ENCODE measurements around the gene CCDC149.

CCDC149 gene

GRCh38 chr4:24923550-24923949 lies 10.7 kb upstream of the CCDC149 start:
- DNase-seq = no peak
- Histone ChIP-seq H3K79me2 (ENCODE audit: control insufficient read depth, insufficient read depth, low read length, poor library complexity) (no peaks in the 10 kb centered on the region), H2BK12ac (ENCODE audit: low read length) (no peak overlapping the region), H3K14ac (ENCODE audit: low read length) (no peak overlapping the region), H2AK5ac (ENCODE audit: low read length) (no peak overlapping the region), H4K8ac (ENCODE audit: low read depth, low read length) (no peak overlapping the region), H2AFZ (ENCODE audit: insufficient read depth, low read length, poor library complexity) (no peak overlapping the region), H3K9ac (ENCODE audit: low read length) (no peak overlapping the region), H3K4me1 (ENCODE audit: control insufficient read depth in 1 of 2, insufficient read depth in 2 of 2, low read length in 2 of 2) (no peaks in the 10 kb centered on the region), H3K79me1 (ENCODE audit: low read length) (no peaks in the 10 kb centered on the region), H3K4ac (ENCODE audit: low read depth, low read length) (no peak overlapping the region), H2BK120ac (ENCODE audit: insufficient read depth, low read length, poor library complexity) (no peak overlapping the region), H3K27me3 (ENCODE audit: insufficient read depth, low read length) (no peaks in the 10 kb centered on the region), H3K36me3 (ENCODE audit: control insufficient read depth in 1 of 2, insufficient read depth in 2 of 2, low read length in 2 of 2) (no peaks in the 10 kb centered on the region), H3K4me2 (ENCODE audit: low read length) (no peak overlapping the region), H4K12ac (ENCODE audit: low read depth, low read length) (no peak overlapping the region), H3K27ac (ENCODE audit: low read depth, low read length) (no peak overlapping the region), H3K4me3 (ENCODE audit: low read depth, low read length) (no peak overlapping the region), H3K23ac (ENCODE audit: low read length) (peak overlapping the region; percentile 62), H3K18ac (ENCODE audit: low read length) (no peak overlapping the region), H4K91ac (ENCODE audit: low read depth, low read length) (no peak overlapping the region), H3K9me3 (ENCODE audit: insufficient read depth, low read depth, low read length) (peaks cover 2% of the 10 kb centered on the region), H2BK5ac (ENCODE audit: low read depth, low read length, poor library complexity) (no peak overlapping the region)
- WGBS (ENCODE audit: extremely low coverage, insufficient coverage, insufficient read length) = no CpG with 5 or more reads among the region's 1 CpG

DNA sequence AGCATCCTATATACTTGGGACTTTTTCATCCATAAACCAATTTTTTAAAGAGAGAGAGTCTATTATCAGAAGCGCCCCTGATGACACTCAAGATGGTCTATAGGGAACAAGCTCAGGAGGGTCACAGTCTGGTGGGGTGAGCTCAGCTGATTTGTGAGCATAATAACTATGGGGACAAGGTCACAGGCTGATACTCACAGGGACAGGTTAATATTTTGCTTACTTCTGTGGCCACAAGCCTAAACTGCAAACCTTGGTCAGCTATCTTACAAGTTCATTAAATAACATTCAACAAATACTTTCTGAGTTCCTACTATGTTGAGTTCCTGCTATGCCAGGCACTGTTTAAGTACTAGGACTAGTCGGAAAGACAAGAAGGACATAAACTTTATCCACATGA lies 10.2 kb upstream of the CCDC149 start:
- no peak overlapping the region for H3K4me2 ChIP-seq (ENCODE audit: low read length)
- H2AFZ ChIP-seq (ENCODE audit: insufficient read depth, low read length, poor library complexity) = no peak overlapping the region
- no peak overlapping the region for H3K14ac ChIP-seq (ENCODE audit: low read length)
- WGBS (ENCODE audit: extremely low coverage, insufficient coverage, insufficient read length) = no CpG with 5 or more reads among the region's 2 CpGs
- H3K27me3 ChIP-seq (ENCODE audit: insufficient read depth, low read length) = no peaks in the 10 kb centered on the region
- H3K79me2 ChIP-seq (ENCODE audit: control insufficient read depth, insufficient read depth, low read length, poor library complexity) = no peaks in the 10 kb centered on the region
- no peak overlapping the region for H4K91ac ChIP-seq (ENCODE audit: low read depth, low read length)
- H4K12ac ChIP-seq (ENCODE audit: low read depth, low read length) = no peak overlapping the region
- H2BK12ac ChIP-seq (ENCODE audit: low read length) = no peak overlapping the region
- no peak overlapping the region for H2BK5ac ChIP-seq (ENCODE audit: low read depth, low read length, poor library complexity)
- peaks cover 2% of the 10 kb centered on the region for H3K9me3 ChIP-seq (ENCODE audit: insufficient read depth, low read depth, low read length)
- H4K8ac ChIP-seq (ENCODE audit: low read depth, low read length) = no peak overlapping the region
- H3K27ac ChIP-seq (ENCODE audit: low read depth, low read length) = no peak overlapping the region
- H2AK5ac ChIP-seq (ENCODE audit: low read length) = no peak overlapping the region
- H3K9ac ChIP-seq (ENCODE audit: low read length) = no peak overlapping the region
- H3K36me3 ChIP-seq (ENCODE audit: control insufficient read depth in 1 of 2, insufficient read depth in 2 of 2, low read length in 2 of 2) = no peaks in the 10 kb centered on the region
- no peak overlapping the region for H3K23ac ChIP-seq (ENCODE audit: low read length)
- no peaks in the 10 kb centered on the region for H3K4me1 ChIP-seq (ENCODE audit: control insufficient read depth in 1 of 2, insufficient read depth in 2 of 2, low read length in 2 of 2)
- no peak overlapping the region for H3K4ac ChIP-seq (ENCODE audit: low read depth, low read length)
- no peak overlapping the region for H3K4me3 ChIP-seq (ENCODE audit: low read depth, low read length)
- H2BK120ac ChIP-seq (ENCODE audit: insufficient read depth, low read length, poor library complexity) = no peak overlapping the region
- no peak for DNase-seq
- H3K79me1 ChIP-seq (ENCODE audit: low read length) = no peaks in the 10 kb centered on the region
- no peak overlapping the region for H3K18ac ChIP-seq (ENCODE audit: low read length)

GRCh38 chr4:24922416-24922815 lies 9.6 kb upstream of the CCDC149 start:
- Histone ChIP-seq H3K18ac (ENCODE audit: low read length) (no peak overlapping the region), H3K27me3 (ENCODE audit: insufficient read depth, low read length) (no peaks in the 10 kb centered on the region), H3K27ac (ENCODE audit: low read depth, low read length) (no peak overlapping the region), H2BK120ac (ENCODE audit: insufficient read depth, low read length, poor library complexity) (no peak overlapping the region), H2AK5ac (ENCODE audit: low read length) (no peak overlapping the region), H3K9me3 (ENCODE audit: insufficient read depth, low read depth, low read length) (peaks cover 2% of the 10 kb centered on the region), H3K23ac (ENCODE audit: low read length) (no peak overlapping the region), H4K8ac (ENCODE audit: low read depth, low read length) (no peak overlapping the region), H3K4me2 (ENCODE audit: low read length) (no peak overlapping the region), H2AFZ (ENCODE audit: insufficient read depth, low read length, poor library complexity) (no peak overlapping the region), H4K91ac (ENCODE audit: low read depth, low read length) (no peak overlapping the region), H3K14ac (ENCODE audit: low read length) (no peak overlapping the region), H4K12ac (ENCODE audit: low read depth, low read length) (no peak overlapping the region), H2BK5ac (ENCODE audit: low read depth, low read length, poor library complexity) (no peak overlapping the region), H3K9ac (ENCODE audit: low read length) (no peak overlapping the region), H3K79me1 (ENCODE audit: low read length) (no peaks in the 10 kb centered on the region), H3K79me2 (ENCODE audit: control insufficient read depth, insufficient read depth, low read length, poor library complexity) (no peaks in the 10 kb centered on the region), H3K4me1 (ENCODE audit: control insufficient read depth in 1 of 2, insufficient read depth in 2 of 2, low read length in 2 of 2) (no peaks in the 10 kb centered on the region), H3K36me3 (ENCODE audit: control insufficient read depth in 1 of 2, insufficient read depth in 2 of 2, low read length in 2 of 2) (no peaks in the 10 kb centered on the region), H3K4me3 (ENCODE audit: low read depth, low read length) (no peak overlapping the region), H2BK12ac (ENCODE audit: low read length) (no peak overlapping the region), H3K4ac (ENCODE audit: low read depth, low read length) (no peak overlapping the region)
- DNase-seq = no peak
- WGBS (ENCODE audit: extremely low coverage, insufficient coverage, insufficient read length) = no CpG with 5 or more reads among the region's 4 CpGs

- no peak overlapping the region for H3K14ac ChIP-seq (ENCODE audit: low read length)
- H3K18ac ChIP-seq (ENCODE audit: low read length) = no peak overlapping the region
- no peak overlapping the region for H3K4me3 ChIP-seq (ENCODE audit: low read depth, low read length)
- no peak overlapping the region for H2AK5ac ChIP-seq (ENCODE audit: low read length)
- no peak overlapping the region for H2BK120ac ChIP-seq (ENCODE audit: insufficient read depth, low read length, poor library complexity)
- no peak overlapping the region for H3K4me2 ChIP-seq (ENCODE audit: low read length)
- H4K8ac ChIP-seq (ENCODE audit: low read depth, low read length) = no peak overlapping the region
- H3K79me2 ChIP-seq (ENCODE audit: control insufficient read depth, insufficient read depth, low read length, poor library complexity) = no peaks in the 10 kb centered on the region
- no peak for DNase-seq
- no peak overlapping the region for H2AFZ ChIP-seq (ENCODE audit: insufficient read depth, low read length, poor library complexity)
- H3K27me3 ChIP-seq (ENCODE audit: insufficient read depth, low read length) = no peaks in the 10 kb centered on the region
- no peaks in the 10 kb centered on the region for H3K79me1 ChIP-seq (ENCODE audit: low read length)
- no peak overlapping the region for H2BK5ac ChIP-seq (ENCODE audit: low read depth, low read length, poor library complexity)
- no CpG with 5 or more reads among the region's 6 CpGs for WGBS (ENCODE audit: extremely low coverage, insufficient coverage, insufficient read length)
- H3K9me3 ChIP-seq (ENCODE audit: insufficient read depth, low read depth, low read length) = peaks cover 2% of the 10 kb centered on the region
- no peaks in the 10 kb centered on the region for H3K4me1 ChIP-seq (ENCODE audit: control insufficient read depth in 1 of 2, insufficient read depth in 2 of 2, low read length in 2 of 2)
- H3K4ac ChIP-seq (ENCODE audit: low read depth, low read length) = no peak overlapping the region
- no peak overlapping the region for H4K12ac ChIP-seq (ENCODE audit: low read depth, low read length)
- no peak overlapping the region for H3K27ac ChIP-seq (ENCODE audit: low read depth, low read length)
- no peak overlapping the region for H2BK12ac ChIP-seq (ENCODE audit: low read length)
- no peak overlapping the region for H3K9ac ChIP-seq (ENCODE audit: low read length)
- no peaks in the 10 kb centered on the region for H3K36me3 ChIP-seq (ENCODE audit: control insufficient read depth in 1 of 2, insufficient read depth in 2 of 2, low read length in 2 of 2)
- no peak overlapping the region for H4K91ac ChIP-seq (ENCODE audit: low read depth, low read length)
- no peak overlapping the region for H3K23ac ChIP-seq (ENCODE audit: low read length)
Observed at GRCh38 chr4:24921491-24921890, 8.6 kb upstream of the CCDC149 start.
